Stomach (tissue), 9 donors: ENCODE measurements around the gene KLHL22. TPM values are rescaled to one million over a fixed set of nuclear protein-coding genes. Genes with fewer than 3 reads are reported as not detected.

Experiments used
- DNase-seq, 2 donors: peaks; one replicate each; pipeline versions ENCODE4 v3.0.0 to v3.0.0-alpha.2; 2013 to 2019
- H3K27ac ChIP-seq, 5 donors: fragments of 200-600 bp in 4 of 5; sonication (generic) in 4 of 5; one replicate each; pipeline ENCODE4 v1.5.1; 2013 to 2019; ENCODE audit warnings: mild to moderate bottlenecking in 1 of 5, moderate library complexity in 1 of 5
- H3K27me3 ChIP-seq, 3 donors: fragments of 200-600 bp; sonication (generic); one replicate each; pipeline ENCODE4 v1.5.1; 2017 to 2019; ENCODE audit warnings: mixed run types in 1 of 3
- H3K36me3 ChIP-seq, 4 donors: fragments of 200-600 bp; sonication (generic); 1 replicate in 3 of 4; 2 replicates in 1 of 4; pipeline ENCODE4 v1.5.1; 2016 to 2019
- H3K4me1 ChIP-seq, 4 donors: fragments of 200-600 bp; sonication (generic); one replicate each; pipeline ENCODE4 v1.5.1; 2016 to 2019
- H3K4me3 ChIP-seq, 4 donors: fragments of 200-600 bp; sonication (generic) in 3 of 4; one replicate each; pipeline ENCODE4 v1.5.1; 2016 to 2019; ENCODE audit warnings: mild to moderate bottlenecking in 1 of 4
- H3K9me3 ChIP-seq, 4 donors: fragments of 200-600 bp; sonication (generic); one replicate each; pipeline ENCODE4 v1.5.1; 2016 to 2019
- CTCF ChIP-seq, 7 experiments: fragments of 450-650 bp in 4 of 7; fragments of 200-600 bp in 3 of 7; sonication (generic) in 3 of 7; IDR thresholded peaks; one replicate each; pipeline ENCODE4 v1.5.1; 2016 to 2019; ENCODE audit warnings: antibody characterized with exemption in 7 of 7, control low read depth in 2 of 7, mild to moderate bottlenecking in 1 of 7
- EP300 ChIP-seq: sonication (generic); formaldehyde crosslinking; IDR thresholded peaks from one replicate; pipeline ENCODE4 v1.6.1; 2017; ENCODE audit warnings: antibody characterized with exemption
- POLR2A ChIP-seq, 4 donors: fragments of 450-650 bp; IDR thresholded peaks; one replicate each; pipeline ENCODE4 v1.6.1; 2016; ENCODE audit warnings: antibody characterized with exemption in 4 of 4, control low read depth in 2 of 4, mild to moderate bottlenecking in 1 of 4, moderate library complexity in 1 of 4
- POLR2AphosphoS5 ChIP-seq, 3 donors: sonication (generic); formaldehyde crosslinking; IDR thresholded peaks; one replicate each; pipeline ENCODE4 v1.6.1; 2016; ENCODE audit warnings: antibody characterized with exemption in 3 of 3
- WGBS, 5 donors: extraction: QIAGEN DNeasy Blood & Tissue Kit in 3 of 5; methylation state at CpG; one replicate each; pipeline versions ENCODE4 v1.1.5 to v1.1.7; 2013 to 2018; 5-methylcytosine and 5-hydroxymethylcytosine counted together
- intact Hi-C: fragments of 100-400 bp; cut with DNase I; formaldehyde crosslinking; loops from one replicate; pipeline ENCODE4 v1.15.1; 2023; ENCODE audit warnings: low total_unique reads
- polyA plus RNA-seq, 3 donors: library from polyadenylated mRNA; stranded (reverse); fragments of 200-250 nt; gene quantifications; one replicate each; pipeline ENCODE4 v1.2.3, GENCODE V29; 2013
- total RNA-seq, 5 donors: library from RNA; depleted of rRNA; stranded (reverse); fragments of >200 nt; gene quantifications; one replicate each; pipeline versions ENCODE4 v1.1.0 to v1.2.3, GENCODE V29; 2014 to 2016
- donor health status: healthy with polysubstance abuse.
- donor health status: Bipolar disorder and iron deficiency.
- donor health status: healthy.

The KLHL22 gene
- total and polyA plus RNA-seq, 8 donors = 7.0 to 26.5 (median 12.7) TPM

- Histone ChIP-seq H3K36me3 (peaks cover 0 to 28% (median 25%) of the 10 kb centered on the region in 4 donors), H3K9me3 (no peaks in the 10 kb centered on the region)
- WGBS, 5 donors = 62 to 72% (median 64%) methylated on average over 14 to 15 of the region's 15 CpGs
Measured at GRCh38 chr22:20530368-20531153, 35.0 kb upstream of the KLHL22 start.

GRCh38 chr22:20528405-20528978, 32.9 kb upstream of the KLHL22 start:
- H3K4me1 ChIP-seq = peaks cover 42 to 94% (median 61%) of the 10 kb centered on the region in 4 donors
- no peak overlapping the region for H3K27ac ChIP-seq
- H3K36me3 ChIP-seq = peaks cover 0 to 28% (median 21%) of the 10 kb centered on the region in 4 donors
- intact Hi-C loops = no loop called here
- H3K27me3 ChIP-seq = no peaks in the 10 kb centered on the region
- no peak overlapping the region for H3K4me3 ChIP-seq
- TF ChIP-seq POLR2AphosphoS5 (IDR thresholded peaks at IDR 0.05) (no peak), POLR2A (IDR thresholded peaks at IDR 0.05) (no peak), CTCF (IDR thresholded peaks at IDR 0.05) (no peak), EP300 (no peak)
- 80 to 97% (median 95%) methylated on average over 1 to 7 of the region's 7 CpGs for WGBS, 5 donors
- DNase-seq = no peak
- H3K9me3 ChIP-seq = no peaks in the 10 kb centered on the region

More at GRCh38 chr22:20530368-20531153, 35.0 kb upstream of the KLHL22 start:
- H3K4me1 ChIP-seq = peaks cover 38 to 96% (median 59%) of the 10 kb centered on the region in 4 donors
- TF ChIP-seq POLR2A (IDR thresholded peaks at IDR 0.05) (no peak), POLR2AphosphoS5 (IDR thresholded peaks at IDR 0.05) (peak in 1 of 3 donors; percentile 38), EP300 (no peak), CTCF (IDR thresholded peaks at IDR 0.05) (no peak)
- H3K27me3 ChIP-seq = no peaks in the 10 kb centered on the region
- intact Hi-C loops = no loop called here
- H3K4me3 ChIP-seq = no peak overlapping the region
- peak overlapping the region; percentile 39 to 82 (median 73) for H3K27ac ChIP-seq
- DNase-seq = peak in 1 of 2 donors; percentile 59

- peaks cover 39 to 94% (median 57%) of the 10 kb centered on the region in 4 donors for H3K4me1 ChIP-seq
- H3K36me3 ChIP-seq = peaks cover 0 to 35% (median 28%) of the 10 kb centered on the region in 4 donors
- H3K9me3 ChIP-seq = no peaks in the 10 kb centered on the region
- TF ChIP-seq POLR2AphosphoS5 (IDR thresholded peaks at IDR 0.05) (no peak), EP300 (no peak)
- DNase-seq = no peak
- no peak overlapping the region for H3K4me3 ChIP-seq
- peak overlapping the region in 1 of 5 donors; percentile 14 for H3K27ac ChIP-seq
- intact Hi-C loops = no loop called here
- 70 to 88% (median 84%) methylated on average over 6 of the region's 6 CpGs for WGBS, 5 donors
- H3K27me3 ChIP-seq = no peaks in the 10 kb centered on the region
Measured at GRCh38 chr22:20526628-20527355, 31.2 kb upstream of the KLHL22 start.

- Histone ChIP-seq H3K9me3 (no peaks in the 10 kb centered on the region), H3K27ac (no peak overlapping the region), H3K4me3 (no peak overlapping the region), H3K36me3 (peaks cover 0 to 36% (median 28%) of the 10 kb centered on the region in 4 donors), H3K4me1 (peaks cover 34 to 94% (median 53%) of the 10 kb centered on the region in 4 donors), H3K27me3 (no peaks in the 10 kb centered on the region)
- intact Hi-C loops = no loop called here
- DNase-seq = no peak
- TF ChIP-seq POLR2A (IDR thresholded peaks at IDR 0.05) (no peak), CTCF (IDR thresholded peaks at IDR 0.05) (no peak), POLR2AphosphoS5 (IDR thresholded peaks at IDR 0.05) (no peak), EP300 (no peak)
- WGBS, 5 donors = 65 to 79% (median 67%) methylated on average over 4 of the region's 4 CpGs
Measured at GRCh38 chr22:20526305-20526627, 30.7 kb upstream of the KLHL22 start.
